Spleen (tissue), 7 donors: ENCODE measurements around the gene NSUN3.

ENCODE experiments used
- CTCF ChIP-seq, 11 experiments: fragments of 200-600 bp in 7 of 11; fragments of 450-650 bp in 4 of 11; sonication (generic) in 4 of 11; IDR thresholded peaks in 8 of 11; conservative IDR thresholded peaks in 3 of 11; 1 replicate in 7 of 11; 2 replicates in 4 of 11; pipeline versions ENCODE4 v1.4.0 to v1.8.0; 2016 to 2021; ENCODE audit warnings: antibody characterized with exemption in 11 of 11, inconsistent platforms in 4 of 11, mild to moderate bottlenecking in 1 of 11
- POLR2A ChIP-seq, 3 donors: fragments of 450-650 bp; IDR thresholded peaks; one replicate each; pipeline ENCODE4 v1.5.1; 2017; ENCODE audit warnings: antibody characterized with exemption in 3 of 3, mild to moderate bottlenecking in 1 of 3
- POLR2AphosphoS5 ChIP-seq, 3 donors: sonication (generic); formaldehyde crosslinking; IDR thresholded peaks; one replicate each; pipeline ENCODE4 v1.5.1; 2017; ENCODE audit warnings: antibody characterized with exemption in 3 of 3
- donor health status: DM: no; HTN: no; CAD: no; lungs with moderate emphysema.
- donor health status: DM: no; HTN: no; CAD: no.
- donor health status: DM: no; HTN: no; CAD: no.

DNA sequence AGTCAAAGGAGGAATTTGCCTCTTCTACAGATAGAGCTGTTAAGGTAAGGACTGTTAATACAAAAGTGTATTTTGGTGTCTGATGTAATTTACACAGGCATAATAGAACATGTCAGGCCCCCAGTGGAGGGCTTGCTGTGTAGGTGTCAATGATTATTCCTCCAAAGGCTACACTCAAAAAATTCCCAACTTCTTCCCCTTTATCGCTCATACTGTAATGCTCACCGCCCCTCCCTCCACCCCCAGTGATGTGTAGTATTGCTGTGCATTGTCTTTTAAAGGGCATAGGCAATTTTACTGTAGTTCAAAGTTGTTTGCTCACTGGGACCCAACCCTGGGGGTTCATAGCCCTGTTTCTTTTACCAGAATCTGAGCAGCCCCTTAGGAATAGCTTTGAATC is 32.2 kb downstream of the NSUN3 start:
- TF ChIP-seq CTCF (IDR thresholded peaks at IDR 0.05 in 8 of 11, conservative IDR thresholded peaks at IDR 0.05 in 3 of 11) = no peak
- no peak for TF ChIP-seq POLR2AphosphoS5 (IDR thresholded peaks at IDR 0.05)
- TF ChIP-seq POLR2A (IDR thresholded peaks at IDR 0.05) = no peak
